IPS-20b (cell line): Measurements from ENCODE around the gene GLRX3.
"Not testable (repeated sequence)": the region's sequence is repeated elsewhere in the genome, so short reads cannot be mapped to it uniquely, and the experiment has no call there.

Experiments
- H3K27ac ChIP-seq: one replicate; pipeline ENCODE4 v1.5.1; 2013; ENCODE audit warnings: low read length
- H3K27me3 ChIP-seq: 2 replicates; pipeline ENCODE4 v1.6.1; 2013; ENCODE audit warnings: mild to moderate bottlenecking, low read length, inconsistent platforms; ENCODE audit not compliant: insufficient read depth
- H3K36me3 ChIP-seq: 2 replicates; pipeline ENCODE4 v1.6.1; 2013; ENCODE audit warnings: low read depth, mild to moderate bottlenecking, inconsistent platforms, low read length, moderate library complexity; ENCODE audit not compliant: insufficient read depth
- H3K4me1 ChIP-seq: 2 replicates; pipeline ENCODE4 v1.6.1; 2013; ENCODE audit warnings: mild to moderate bottlenecking, control low read depth, inconsistent platforms, low read length, moderate library complexity; ENCODE audit not compliant: insufficient read depth
- H3K4me3 ChIP-seq: 2 replicates; pipeline ENCODE4 v1.5.1; 2013; ENCODE audit warnings: mild to moderate bottlenecking, low read length, inconsistent platforms
- H3K9ac ChIP-seq: 2 replicates; pipeline ENCODE4 v1.6.1; 2013; ENCODE audit warnings: low read depth, mild to moderate bottlenecking, inconsistent platforms, low read length, moderate library complexity
- H3K9me3 ChIP-seq: 2 replicates; pipeline ENCODE4 v1.6.1; 2013; ENCODE audit warnings: mild to moderate bottlenecking, low read depth, low read length, inconsistent platforms; ENCODE audit not compliant: insufficient read depth

Gene GLRX3

DNA sequence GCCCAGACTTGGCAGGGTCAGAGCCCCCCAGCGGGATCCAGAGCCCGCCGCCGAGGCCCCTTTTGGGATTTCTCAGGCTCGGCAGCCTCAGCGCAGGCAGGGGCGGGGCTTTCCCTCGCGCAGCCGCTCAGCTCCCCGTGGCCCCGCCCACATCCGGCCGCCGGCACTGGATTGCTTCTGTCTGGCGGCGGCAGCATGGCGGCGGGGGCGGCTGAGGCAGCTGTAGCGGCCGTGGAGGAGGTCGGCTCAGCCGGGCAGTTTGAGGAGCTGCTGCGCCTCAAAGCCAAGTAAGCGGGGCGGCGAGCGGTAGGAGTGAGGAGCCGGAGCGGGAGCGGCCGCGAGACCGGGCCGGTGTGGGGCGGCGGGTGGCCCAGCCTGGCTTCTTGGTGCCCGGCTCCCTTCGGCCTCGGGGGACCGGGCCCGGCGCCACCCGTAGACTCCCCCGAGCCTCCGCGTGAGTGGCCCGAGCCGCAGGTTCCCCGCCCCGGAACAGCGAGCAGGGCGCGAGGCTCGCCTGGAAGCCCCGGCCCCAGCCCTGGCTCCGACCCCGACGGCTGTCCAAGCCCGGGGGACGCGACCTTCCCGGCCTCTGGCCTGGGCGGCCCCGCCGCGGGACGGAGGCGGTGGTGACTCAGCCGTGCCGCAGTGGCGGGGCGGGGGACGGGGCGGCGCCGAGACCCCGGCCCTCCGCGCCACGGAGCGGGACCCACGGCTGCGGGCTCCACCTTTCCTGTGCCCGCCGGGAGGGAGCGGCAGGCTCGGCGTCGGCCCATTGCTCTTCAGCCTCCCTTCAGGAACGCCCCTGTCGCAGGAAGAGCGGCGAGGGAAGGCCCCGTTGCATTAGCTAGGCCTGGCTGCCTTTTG lies at the start of gene GLRX3:
Gene GLRX3, plus strand, starts transcription at position 166 of the 864 bp plus-strand sequence. Its CDS starts 30 bp downstream, at position 196.
- H3K27ac ChIP-seq: no peak within 1 kb of the TSS
- peak within 1 kb of the TSS; percentile 68; the same call in 1 of the 2 replicates for H3K9ac ChIP-seq
- no peaks in the 10 kb centered on the region for H3K9me3 ChIP-seq
- no peaks in the 10 kb centered on the region for H3K27me3 ChIP-seq
- H3K4me3 ChIP-seq: peak within 1 kb of the TSS; percentile 76
- no peaks in the 10 kb centered on the region; the same call in 1 of the 2 replicates for H3K4me1 ChIP-seq
- peaks cover 7% of the 10 kb centered on the region; the same call in 1 of the 2 replicates for H3K36me3 ChIP-seq

DNA sequence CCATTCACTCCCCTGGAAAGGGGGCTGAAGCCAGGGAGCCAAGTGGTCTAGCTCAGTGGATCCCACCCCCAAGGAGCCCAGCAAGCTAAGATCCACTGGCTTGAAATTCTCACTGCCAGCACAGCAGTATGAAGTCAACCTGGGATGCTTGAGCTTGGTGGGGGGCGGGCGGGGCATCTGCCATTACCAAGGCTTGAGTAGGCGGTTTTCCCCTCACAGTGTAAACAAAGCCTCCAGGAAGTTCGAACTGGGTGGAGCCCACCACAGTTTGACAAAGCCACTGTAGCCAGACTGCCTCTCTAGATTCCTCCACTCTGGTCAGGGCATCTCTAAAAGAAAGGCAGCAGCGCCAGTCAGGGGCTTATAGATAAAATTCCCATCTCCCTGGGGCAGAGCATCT lies 45.6 kb upstream of the GLRX3 start:
- not testable (repeated sequence) for H3K27me3 ChIP-seq, H3K9ac ChIP-seq, H3K4me3 ChIP-seq, H3K27ac ChIP-seq, H3K4me1 ChIP-seq, H3K9me3 ChIP-seq, H3K36me3 ChIP-seq

GRCh38 chr10:130099344-130099743 lies 36.8 kb upstream of the GLRX3 start:
- Histone ChIP-seq H3K4me3 (no peak overlapping the region), H3K27me3 (no peaks in the 10 kb centered on the region), H3K27ac (no peak overlapping the region), H3K4me1 (no peaks in the 10 kb centered on the region), H3K9ac (no peak overlapping the region), H3K36me3 (no peaks in the 10 kb centered on the region), H3K9me3 (peaks cover 5% of the 10 kb centered on the region; the same call in 1 of the 2 replicates)

DNA sequence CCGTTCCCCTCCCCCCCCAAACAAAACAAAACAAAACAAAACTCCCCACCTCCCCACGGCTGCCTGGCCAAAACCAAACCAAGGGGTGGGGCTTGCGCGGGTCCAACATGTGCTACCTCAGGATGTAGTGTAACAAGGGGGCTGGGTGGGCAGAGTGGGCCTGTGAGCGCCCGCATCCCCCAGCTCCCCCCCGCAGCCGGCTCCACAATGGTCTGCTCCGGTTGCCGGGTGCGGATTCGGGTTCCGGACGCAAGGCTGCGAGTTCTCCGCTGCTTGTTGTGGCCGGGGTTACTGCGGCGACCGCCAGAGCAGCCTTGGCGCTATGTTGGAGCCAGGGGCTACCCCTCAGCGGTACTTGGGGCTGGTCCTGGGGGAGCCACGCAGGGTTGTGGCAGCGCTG lies 30.5 kb upstream of the GLRX3 start:
- peak overlapping the region; percentile 38; the same call in 1 of the 2 replicates for H3K9ac ChIP-seq
- H3K27ac ChIP-seq: no peak overlapping the region
- H3K9me3 ChIP-seq: no peaks in the 10 kb centered on the region
- peaks cover 9% of the 10 kb centered on the region for H3K27me3 ChIP-seq
- H3K4me1 ChIP-seq: 0 out of 2 replicates have a peak, but pooled peaks cover 7% of the 10 kb centered on the region
- peak overlapping the region; percentile 29; the same call in 1 of the 2 replicates for H3K4me3 ChIP-seq
- H3K36me3 ChIP-seq: no peaks in the 10 kb centered on the region

DNA sequence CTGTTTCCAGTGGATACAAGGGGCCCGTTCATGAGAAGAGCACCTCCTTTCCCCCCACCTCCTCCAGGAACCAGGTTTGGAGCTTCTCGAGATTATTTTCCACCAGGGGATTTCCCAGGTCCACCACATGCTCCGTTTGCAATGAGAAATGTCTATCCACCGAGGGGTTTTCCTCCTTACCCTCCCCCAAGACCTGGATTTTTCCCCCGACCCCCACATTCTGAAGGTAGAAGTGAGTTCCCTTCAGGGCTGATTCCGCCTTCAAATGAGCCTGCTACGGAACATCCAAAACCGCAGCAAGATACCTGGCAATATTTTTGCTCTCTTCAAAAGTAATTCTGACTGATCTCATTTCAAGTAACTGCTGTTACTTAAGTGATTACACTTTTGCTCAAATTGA lies 28.0 kb upstream of the GLRX3 start:
- not testable (repeated sequence) for H3K36me3 ChIP-seq, H3K9me3 ChIP-seq, H3K27me3 ChIP-seq, H3K9ac ChIP-seq, H3K27ac ChIP-seq, H3K4me1 ChIP-seq, H3K4me3 ChIP-seq

DNA sequence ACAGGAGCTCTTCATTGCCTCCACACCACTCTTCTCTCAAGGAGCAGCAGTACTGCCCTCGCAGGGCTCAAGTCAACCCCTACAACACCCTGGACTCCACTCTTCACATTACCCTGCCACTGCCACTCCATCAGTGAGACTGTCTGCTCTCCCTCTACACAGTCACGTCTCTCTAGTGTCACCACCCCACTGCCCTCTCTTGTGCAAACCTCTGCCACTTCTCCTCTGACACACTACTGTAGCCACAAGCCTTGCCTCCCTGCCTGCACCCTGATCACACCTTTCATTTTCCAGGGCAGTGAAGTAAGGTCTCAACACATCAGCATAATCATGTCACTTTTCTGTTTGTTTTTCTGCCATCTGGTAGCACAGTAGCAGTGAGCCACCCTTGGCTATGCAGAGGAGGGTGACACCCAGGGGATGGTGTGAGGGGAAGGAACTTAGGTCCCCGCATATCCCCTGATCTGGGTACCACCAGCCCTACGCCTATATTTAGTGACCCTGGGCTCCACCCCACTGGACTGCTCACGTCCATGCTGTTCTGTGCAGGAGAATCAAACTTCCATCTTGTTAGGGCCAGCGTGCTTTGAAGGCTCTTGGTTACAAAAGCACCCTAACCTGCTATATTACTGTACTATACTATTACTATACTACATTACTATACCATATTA lies 27.1 kb upstream of the GLRX3 start:
- H3K4me3 ChIP-seq: peak overlapping the region; percentile 99
- H3K27me3 ChIP-seq: peaks cover 9% of the 10 kb centered on the region
- peak overlapping the region; percentile 98; the same call in 1 of the 2 replicates for H3K9ac ChIP-seq
- no peaks in the 10 kb centered on the region for H3K9me3 ChIP-seq
- H3K36me3 ChIP-seq: no peaks in the 10 kb centered on the region
- H3K4me1 ChIP-seq: 0 out of 2 replicates have a peak, but pooled peaks cover 7% of the 10 kb centered on the region
- no peak overlapping the region for H3K27ac ChIP-seq

DNA sequence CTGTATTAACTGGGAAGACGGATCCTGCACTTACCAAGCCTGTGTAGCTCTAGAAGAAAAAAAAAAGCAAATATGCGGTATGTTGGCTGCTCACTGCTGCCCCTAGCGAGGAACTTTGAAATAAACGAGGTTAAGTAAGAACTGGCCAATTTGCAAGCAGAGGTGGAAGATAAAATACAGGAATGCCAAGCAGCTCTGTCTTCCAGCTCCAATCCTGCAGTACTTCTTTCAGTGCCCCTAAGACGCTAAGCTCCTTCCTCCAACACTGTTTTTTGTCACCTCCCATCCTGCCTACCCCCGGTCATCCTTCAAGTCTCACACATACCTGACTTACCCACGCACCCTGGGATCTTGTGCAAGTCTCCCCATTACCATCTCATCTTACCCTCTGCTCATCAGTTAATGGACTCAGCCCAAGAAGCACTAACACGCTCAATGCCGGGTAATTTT lies 26.4 kb upstream of the GLRX3 start:
- Histone ChIP-seq H3K9me3 (no peaks in the 10 kb centered on the region), H3K27ac (peak overlapping the region; percentile 96), H3K4me3 (peak overlapping the region; percentile 99), H3K9ac (peak overlapping the region; percentile 98), H3K4me1 (0 out of 2 replicates have a peak, but pooled peaks cover 7% of the 10 kb centered on the region), H3K27me3 (peaks cover 9% of the 10 kb centered on the region), H3K36me3 (no peaks in the 10 kb centered on the region)

GRCh38 chr10:130110246-130111112 lies 25.7 kb upstream of the GLRX3 start, which contains the start of gene C10orf143:
Gene C10orf143, minus strand, starts transcription at chr10:130110830. Its CDS starts 58 bp downstream, at chr10:130110772.
- 0 out of 2 replicates have a peak, but pooled peaks cover 7% of the 10 kb centered on the region for H3K4me1 ChIP-seq
- H3K27ac ChIP-seq: peak within 1 kb of the TSS; percentile 96
- no peaks in the 10 kb centered on the region for H3K9me3 ChIP-seq
- H3K9ac ChIP-seq: peak within 1 kb of the TSS; percentile 98
- peaks cover 9% of the 10 kb centered on the region for H3K27me3 ChIP-seq
- peak within 1 kb of the TSS; percentile 99 for H3K4me3 ChIP-seq
- no peaks in the 10 kb centered on the region for H3K36me3 ChIP-seq

DNA sequence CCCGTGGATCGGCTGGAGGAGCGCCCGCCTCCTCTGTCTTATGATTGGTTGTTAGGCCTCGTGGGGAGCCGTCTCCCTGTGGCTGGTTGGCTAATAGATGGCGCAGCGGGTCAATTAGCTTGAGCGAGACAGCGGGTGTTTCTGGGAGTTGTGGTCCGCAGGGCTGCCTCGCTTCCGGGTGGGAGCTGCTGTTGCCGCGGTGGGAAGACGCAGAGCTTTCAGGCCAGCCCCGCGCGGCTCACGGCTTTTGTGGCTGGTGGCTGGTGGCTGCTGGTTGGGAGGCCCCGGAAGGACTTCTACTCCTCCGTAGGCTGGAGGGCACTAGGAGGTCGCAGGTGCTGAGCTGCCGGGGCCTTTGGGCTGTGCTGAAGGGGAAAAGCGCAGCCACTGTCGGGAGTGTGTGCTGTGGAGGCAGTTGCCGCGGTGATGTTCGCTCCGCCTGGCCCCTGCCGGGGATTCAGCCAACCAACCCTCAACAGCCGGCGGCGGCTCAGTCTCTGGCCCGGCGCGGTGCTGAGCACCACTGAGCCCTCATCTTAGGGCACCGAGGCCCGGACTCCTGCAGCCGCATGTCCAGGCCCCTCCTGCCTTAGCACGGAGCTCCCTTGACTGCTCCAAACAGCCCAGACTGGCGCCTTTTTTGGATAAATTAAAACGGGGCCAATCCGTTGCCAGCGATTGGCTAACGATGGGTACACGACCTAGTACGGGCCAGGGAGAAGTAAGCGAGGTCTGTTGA lies 24.9 kb upstream of the GLRX3 start:
- H3K4me3 ChIP-seq: peak overlapping the region; percentile 99
- peak overlapping the region; percentile 96 for H3K27ac ChIP-seq

GRCh38 chr10:130111852-130112180 lies 24.4 kb upstream of the GLRX3 start:
- Histone ChIP-seq H3K9me3 (no peaks in the 10 kb centered on the region; the same call in 1 of the 2 replicates), H3K27ac (no peak overlapping the region), H3K36me3 (no peaks in the 10 kb centered on the region), H3K27me3 (peaks cover 3% of the 10 kb centered on the region), H3K4me1 (0 out of 2 replicates have a peak, but pooled peaks cover 4% of the 10 kb centered on the region), H3K9ac (peak overlapping the region; percentile 98; the same call in 1 of the 2 replicates), H3K4me3 (peak overlapping the region; percentile 99)

More for the DNA sequence above, 24.9 kb upstream of the GLRX3 start:
- H3K27me3 ChIP-seq: peaks cover 8% of the 10 kb centered on the region
- peak overlapping the region; percentile 98; the same call in 1 of the 2 replicates for H3K9ac ChIP-seq
- H3K9me3 ChIP-seq: no peaks in the 10 kb centered on the region; the same call in 1 of the 2 replicates
- H3K36me3 ChIP-seq: no peaks in the 10 kb centered on the region
- H3K4me1 ChIP-seq: 0 out of 2 replicates have a peak, but pooled peaks cover 5% of the 10 kb centered on the region
